H1 (cell line): ENCODE results near the gene SLC12A2. TPM values are rescaled to one million over a fixed set of nuclear protein-coding genes. Genes with fewer than 3 reads are reported as not detected.

Experiments used
- CHD1 ChIP-seq: IDR thresholded peaks from 2 replicates; pipeline ENCODE4 v1.6.1; 2012; ENCODE audit warnings: low read depth, low read length, improper control_type of control experiment
- RBBP5 ChIP-seq: IDR thresholded peaks from 2 replicates; pipeline ENCODE4 v1.7.1; 2012; ENCODE audit warnings: low read depth, mild to moderate bottlenecking, inconsistent platforms, low read length, moderate library complexity, borderline replicate concordance
- TAF7 ChIP-seq: optimal IDR thresholded peaks from 2 replicates; pipeline ENCODE3; 2011; ENCODE audit warnings: low read depth, mild to moderate bottlenecking, inconsistent platforms, low read length, moderate library complexity, borderline replicate concordance
- polyA plus RNA-seq, 7 experiments: library from polyadenylated mRNA; depleted of rRNA in 3 of 7; stranded (reverse) in 5 of 7; unstranded in 2 of 7; fragments of >200 nt in 5 of 7; fragments of 200-250 nt in 2 of 7; gene quantifications; 1 replicate in 5 of 7; 2 replicates in 1 of 7; 4 replicates in 1 of 7; pipeline versions ENCODE4 v1.2.1 to v1.2.3, GENCODE V29; 2011 to 2013; ENCODE audit warnings: missing spikeins in 2 of 7, mixed read lengths in 2 of 7
- total RNA-seq: library from RNA; stranded (reverse); fragmentation: NEBNext Ultra II Directional; extraction: Animal tissue kit (Norgen Biotek cat#: 25700); gene quantifications from 2 replicates; pipeline ENCODE4 v1.2.1, GENCODE V29; 2021
- TF ChIP-seq, protein P1 (sequence below): IDR thresholded peaks from 2 replicates; pipeline ENCODE4 v1.6.1; 2012; ENCODE audit warnings: low read length, inconsistent platforms

SLC12A2 gene
- total and polyA plus RNA-seq, 2 of the 8 experiments (the other 6 are each of a cell fraction or from before 2014, with no cell fraction given) = 2.6 to 16.2 TPM

DNA sequence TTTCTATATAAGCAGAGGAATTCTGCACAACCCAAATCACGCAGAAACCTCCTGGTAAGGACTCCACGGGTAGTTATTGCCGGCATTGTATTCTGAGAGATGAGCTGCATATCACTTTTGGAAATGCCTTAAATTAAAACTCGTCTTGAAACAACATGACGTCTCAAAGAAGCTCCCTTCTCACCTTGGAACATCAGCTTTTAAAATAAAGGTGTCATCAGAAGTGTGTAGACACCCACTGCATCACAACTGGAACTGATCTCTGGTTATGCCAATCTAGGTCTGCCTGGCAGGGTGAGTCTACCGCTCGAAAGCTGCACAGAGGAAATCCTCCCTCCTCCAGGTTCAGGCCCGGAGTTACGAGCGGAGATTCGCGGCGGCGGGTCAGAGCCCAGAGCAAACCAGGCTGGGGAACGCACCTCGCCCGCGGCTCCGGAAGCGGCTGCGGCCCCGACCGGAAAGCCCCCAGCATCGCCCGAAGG is 974 bp upstream of the SLC12A2 start (continued):
- TF ChIP-seq, protein P1, sequence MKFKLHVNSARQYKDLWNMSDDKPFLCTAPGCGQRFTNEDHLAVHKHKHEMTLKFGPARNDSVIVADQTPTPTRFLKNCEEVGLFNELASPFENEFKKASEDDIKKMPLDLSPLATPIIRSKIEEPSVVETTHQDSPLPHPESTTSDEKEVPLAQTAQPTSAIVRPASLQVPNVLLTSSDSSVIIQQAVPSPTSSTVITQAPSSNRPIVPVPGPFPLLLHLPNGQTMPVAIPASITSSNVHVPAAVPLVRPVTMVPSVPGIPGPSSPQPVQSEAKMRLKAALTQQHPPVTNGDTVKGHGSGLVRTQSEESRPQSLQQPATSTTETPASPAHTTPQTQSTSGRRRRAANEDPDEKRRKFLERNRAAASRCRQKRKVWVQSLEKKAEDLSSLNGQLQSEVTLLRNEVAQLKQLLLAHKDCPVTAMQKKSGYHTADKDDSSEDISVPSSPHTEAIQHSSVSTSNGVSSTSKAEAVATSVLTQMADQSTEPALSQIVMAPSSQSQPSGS = no peak
- TF ChIP-seq RBBP5 (0 out of 2 replicates have a peak, but pooled peaks have one; percentile 0), TAF7 (peak; percentile 22), CHD1 (no peak)
